Stomach (tissue), 9 donors: ENCODE data around the gene VPS13D. TPM values are rescaled to one million over a fixed set of nuclear protein-coding genes. Genes with fewer than 3 reads are reported as not detected.

Source experiments
- DNase-seq, 2 donors: peaks; one replicate each; pipeline versions ENCODE4 v3.0.0 to v3.0.0-alpha.2; 2013 to 2019
- H3K27ac ChIP-seq, 5 donors: fragments of 200-600 bp in 4 of 5; sonication (generic) in 4 of 5; one replicate each; pipeline ENCODE4 v1.5.1; 2013 to 2019; ENCODE audit warnings: mild to moderate bottlenecking in 1 of 5, moderate library complexity in 1 of 5
- H3K27me3 ChIP-seq, 3 donors: fragments of 200-600 bp; sonication (generic); one replicate each; pipeline ENCODE4 v1.5.1; 2017 to 2019; ENCODE audit warnings: mixed run types in 1 of 3
- H3K36me3 ChIP-seq, 4 donors: fragments of 200-600 bp; sonication (generic); 1 replicate in 3 of 4; 2 replicates in 1 of 4; pipeline ENCODE4 v1.5.1; 2016 to 2019
- H3K4me1 ChIP-seq, 4 donors: fragments of 200-600 bp; sonication (generic); one replicate each; pipeline ENCODE4 v1.5.1; 2016 to 2019
- H3K4me3 ChIP-seq, 4 donors: fragments of 200-600 bp; sonication (generic) in 3 of 4; one replicate each; pipeline ENCODE4 v1.5.1; 2016 to 2019; ENCODE audit warnings: mild to moderate bottlenecking in 1 of 4
- H3K9me3 ChIP-seq, 4 donors: fragments of 200-600 bp; sonication (generic); one replicate each; pipeline ENCODE4 v1.5.1; 2016 to 2019
- EP300 ChIP-seq: sonication (generic); formaldehyde crosslinking; IDR thresholded peaks from one replicate; pipeline ENCODE4 v1.6.1; 2017; ENCODE audit warnings: antibody characterized with exemption
- POLR2A ChIP-seq, 4 donors: fragments of 450-650 bp; IDR thresholded peaks; one replicate each; pipeline ENCODE4 v1.6.1; 2016; ENCODE audit warnings: antibody characterized with exemption in 4 of 4, control low read depth in 2 of 4, mild to moderate bottlenecking in 1 of 4, moderate library complexity in 1 of 4
- POLR2AphosphoS5 ChIP-seq, 3 donors: sonication (generic); formaldehyde crosslinking; IDR thresholded peaks; one replicate each; pipeline ENCODE4 v1.6.1; 2016; ENCODE audit warnings: antibody characterized with exemption in 3 of 3
- WGBS, 5 donors: extraction: QIAGEN DNeasy Blood & Tissue Kit in 3 of 5; methylation state at CpG; one replicate each; pipeline versions ENCODE4 v1.1.5 to v1.1.7; 2013 to 2018; 5-methylcytosine and 5-hydroxymethylcytosine counted together
- intact Hi-C: fragments of 100-400 bp; cut with DNase I; formaldehyde crosslinking; loops from one replicate; pipeline ENCODE4 v1.15.1; 2023; ENCODE audit warnings: low total_unique reads
- polyA plus RNA-seq, 3 donors: library from polyadenylated mRNA; stranded (reverse); fragments of 200-250 nt; gene quantifications; one replicate each; pipeline ENCODE4 v1.2.3, GENCODE V29; 2013
- total RNA-seq, 5 donors: library from RNA; depleted of rRNA; stranded (reverse); fragments of >200 nt; gene quantifications; one replicate each; pipeline versions ENCODE4 v1.1.0 to v1.2.3, GENCODE V29; 2014 to 2016
- TF ChIP-seq, protein P1 (sequence below), 7 experiments: fragments of 450-650 bp in 4 of 7; fragments of 200-600 bp in 3 of 7; sonication (generic) in 3 of 7; IDR thresholded peaks; one replicate each; pipeline ENCODE4 v1.5.1; 2016 to 2019; ENCODE audit warnings: antibody characterized with exemption in 7 of 7, control low read depth in 2 of 7, mild to moderate bottlenecking in 1 of 7
- donor health status: healthy with polysubstance abuse.
- donor health status: Bipolar disorder and iron deficiency.
- donor health status: healthy.

VPS13D gene
- total and polyA plus RNA-seq, 8 donors = 6.7 to 106 (median 66.5) TPM

- WGBS, 5 donors = 83 to 96% (median 93%) methylated on average over 8 of the region's 8 CpGs
- Histone ChIP-seq H3K4me3 (no peak overlapping the region), H3K27ac (peak overlapping the region in 2 of 5 donors; percentile 19 to 49), H3K9me3 (no peaks in the 10 kb centered on the region), H3K27me3 (no peaks in the 10 kb centered on the region), H3K36me3 (peaks cover 39 to 98% (median 93%) of the 10 kb centered on the region in 4 donors), H3K4me1 (peaks cover 0 to 19% (median 7%) of the 10 kb centered on the region in 4 donors)
- TF ChIP-seq POLR2A (IDR thresholded peaks at IDR 0.05) (no peak), POLR2AphosphoS5 (IDR thresholded peaks at IDR 0.05) (no peak), EP300 (no peak)
- TF ChIP-seq, protein P1, sequence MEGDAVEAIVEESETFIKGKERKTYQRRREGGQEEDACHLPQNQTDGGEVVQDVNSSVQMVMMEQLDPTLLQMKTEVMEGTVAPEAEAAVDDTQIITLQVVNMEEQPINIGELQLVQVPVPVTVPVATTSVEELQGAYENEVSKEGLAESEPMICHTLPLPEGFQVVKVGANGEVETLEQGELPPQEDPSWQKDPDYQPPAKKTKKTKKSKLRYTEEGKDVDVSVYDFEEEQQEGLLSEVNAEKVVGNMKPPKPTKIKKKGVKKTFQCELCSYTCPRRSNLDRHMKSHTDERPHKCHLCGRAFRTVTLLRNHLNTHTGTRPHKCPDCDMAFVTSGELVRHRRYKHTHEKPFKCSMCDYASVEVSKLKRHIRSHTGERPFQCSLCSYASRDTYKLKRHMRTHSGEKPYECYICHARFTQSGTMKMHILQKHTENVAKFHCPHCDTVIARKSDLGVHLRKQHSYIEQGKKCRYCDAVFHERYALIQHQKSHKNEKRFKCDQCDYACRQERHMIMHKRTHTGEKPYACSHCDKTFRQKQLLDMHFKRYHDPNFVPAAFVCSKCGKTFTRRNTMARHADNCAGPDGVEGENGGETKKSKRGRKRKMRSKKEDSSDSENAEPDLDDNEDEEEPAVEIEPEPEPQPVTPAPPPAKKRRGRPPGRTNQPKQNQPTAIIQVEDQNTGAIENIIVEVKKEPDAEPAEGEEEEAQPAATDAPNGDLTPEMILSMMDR (IDR thresholded peaks at IDR 0.05) = no peak
- intact Hi-C loops = no loop called here
- no peak for DNase-seq
Measured at GRCh38 chr1:12305377-12305776, 75.5 kb downstream of the VPS13D start.

- intact Hi-C loops = loop anchor here (10.0 kb wide), 2 partner anchors 315 to 345 kb away; no protein-coding TSS in a partner anchor
- H3K4me3 ChIP-seq = no peak overlapping the region
- 55 to 71% (median 63%) methylated on average over 6 of the region's 6 CpGs for WGBS, 5 donors
- H3K4me1 ChIP-seq = peaks cover 0 to 26% (median 11%) of the 10 kb centered on the region in 4 donors
- H3K27me3 ChIP-seq = no peaks in the 10 kb centered on the region
- H3K27ac ChIP-seq = peak overlapping the region in 4 of 5 donors; percentile 41 to 82 (median 70)
- TF ChIP-seq EP300 (no peak), POLR2AphosphoS5 (IDR thresholded peaks at IDR 0.05) (peak in 1 of 3 donors; percentile 80)
- no peaks in the 10 kb centered on the region for H3K9me3 ChIP-seq
- DNase-seq = peak in 1 of 2 donors; percentile 55
- H3K36me3 ChIP-seq = peaks cover 68 to 99% (median 95%) of the 10 kb centered on the region in 4 donors
Measured at GRCh38 chr1:12309783-12310742, 80.2 kb downstream of the VPS13D start.

DNA sequence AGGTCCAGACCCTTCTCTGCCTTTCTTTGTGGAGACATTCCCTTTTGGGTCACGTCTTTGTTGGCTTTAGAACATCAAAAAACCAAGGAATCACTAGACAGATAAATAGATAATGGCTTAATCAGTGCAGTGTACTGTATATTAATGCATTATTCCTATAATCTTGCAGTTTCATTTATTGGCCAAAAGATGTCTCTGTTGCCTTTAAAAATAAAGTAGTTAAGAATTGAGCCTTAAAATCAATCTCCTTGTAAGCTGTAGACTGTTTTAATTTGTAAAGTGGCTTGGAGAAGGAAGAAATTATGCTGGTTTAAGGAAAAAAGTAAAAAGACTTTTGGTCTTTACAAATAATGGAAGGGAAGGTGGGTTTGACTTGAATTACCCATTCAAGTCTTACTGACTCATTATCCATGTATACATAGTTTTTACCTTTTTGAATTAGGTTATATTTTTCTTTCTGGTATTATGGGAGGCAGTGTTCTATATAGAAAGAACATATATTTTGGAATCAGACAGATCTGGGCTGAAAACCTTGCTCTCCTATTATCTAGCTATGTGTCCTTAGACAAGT lies 84.6 kb downstream of the VPS13D start:
- WGBS, 5 donors = 32 to 52% (median 46%) methylated on average over 1 of the region's 1 CpG
- intact Hi-C loops = loop anchor here (10.0 kb wide), 2 partner anchors 310 to 340 kb away; no protein-coding TSS in a partner anchor
- Histone ChIP-seq H3K27me3 (no peaks in the 10 kb centered on the region), H3K4me1 (peaks cover 0 to 47% (median 14%) of the 10 kb centered on the region in 4 donors), H3K9me3 (no peaks in the 10 kb centered on the region), H3K27ac (peak overlapping the region in 3 of 5 donors; percentile 43 to 78 (median 72)), H3K36me3 (peaks cover 31 to 99% (median 87%) of the 10 kb centered on the region in 4 donors), H3K4me3 (no peak overlapping the region)
- TF ChIP-seq POLR2AphosphoS5 (IDR thresholded peaks at IDR 0.05) = no peak
- TF ChIP-seq, protein P1 (IDR thresholded peaks at IDR 0.05) = peak in 5 of 7 experiments; percentile 10 to 50 (median 29)
- DNase-seq = peak in 1 of 2 donors; percentile 36

GRCh38 chr1:12315146-12315545 lies 85.3 kb downstream of the VPS13D start:
- Histone ChIP-seq H3K4me3 (no peak overlapping the region), H3K27me3 (no peaks in the 10 kb centered on the region), H3K27ac (peak overlapping the region in 3 of 5 donors; percentile 43 to 78 (median 72)), H3K36me3 (peaks cover 36 to 99% (median 87%) of the 10 kb centered on the region in 4 donors), H3K9me3 (no peaks in the 10 kb centered on the region), H3K4me1 (peaks cover 0 to 40% (median 10%) of the 10 kb centered on the region in 4 donors)
- intact Hi-C loops = loop anchor here (10.0 kb wide), 2 partner anchors 310 to 340 kb away; no protein-coding TSS in a partner anchor
- TF ChIP-seq EP300 (no peak), POLR2A (IDR thresholded peaks at IDR 0.05) (no peak), POLR2AphosphoS5 (IDR thresholded peaks at IDR 0.05) (no peak)
- TF ChIP-seq, protein P1 (IDR thresholded peaks at IDR 0.05) = no peak
- WGBS, 5 donors = 65 to 88% (median 77%) methylated on average over 2 of the region's 2 CpGs
- no peak for DNase-seq
